Transverse colon (tissue), 4 donors: ENCODE data around the gene LHFPL6. TPM values are rescaled to one million over a fixed set of nuclear protein-coding genes. Genes with fewer than 3 reads are reported as not detected.

ENCODE experiments used
- DNase-seq: peaks from one replicate; pipeline ENCODE4 v3.0.0-alpha.2; 2019
- H3K27ac ChIP-seq, 4 donors: fragments of 200-600 bp; sonication (generic); 2 replicates each; pipeline ENCODE4 v1.5.1; 2016 to 2018; ENCODE audit warnings: inconsistent platforms in 4 of 4
- H3K27me3 ChIP-seq: fragments of 200-600 bp; sonication (generic); 2 replicates; pipeline ENCODE4 v1.5.1; 2017; ENCODE audit warnings: inconsistent platforms
- H3K36me3 ChIP-seq, 4 donors: fragments of 200-600 bp; sonication (generic); 2 replicates each; pipeline ENCODE4 v1.5.1; 2017 to 2019; ENCODE audit warnings: inconsistent platforms in 4 of 4
- H3K4me1 ChIP-seq, 4 donors: fragments of 200-600 bp; sonication (generic); 2 replicates each; pipeline ENCODE4 v1.5.1; 2017 to 2020; ENCODE audit warnings: inconsistent platforms in 4 of 4
- H3K4me3 ChIP-seq, 4 donors: fragments of 200-600 bp; sonication (generic); 1 replicate in 1 of 4; 2 replicates in 3 of 4; pipeline versions ENCODE4 v1.5.1 to v1.6.1; 2017 to 2019; ENCODE audit warnings: inconsistent platforms in 4 of 4
- H3K9me3 ChIP-seq, 2 donors: fragments of 200-600 bp; sonication (generic); 2 replicates each; pipeline ENCODE4 v1.5.1; 2017 to 2019; ENCODE audit warnings: inconsistent platforms in 2 of 2
- CTCF ChIP-seq, 5 experiments: fragments of 200-600 bp in 3 of 5; fragments of 450-650 bp in 2 of 5; sonication (generic) in 3 of 5; IDR thresholded peaks; 1 replicate in 2 of 5; 2 replicates in 3 of 5; pipeline ENCODE4 v1.5.1; 2016 to 2017; ENCODE audit warnings: antibody characterized with exemption in 5 of 5, inconsistent platforms in 3 of 5, mild to moderate bottlenecking in 2 of 5, moderate library complexity in 1 of 5
- EP300 ChIP-seq: sonication (generic); formaldehyde crosslinking; IDR thresholded peaks from one replicate; pipeline ENCODE4 v1.6.1; 2017; ENCODE audit warnings: antibody characterized with exemption, low read depth
- POLR2A ChIP-seq: fragments of 450-650 bp; IDR thresholded peaks from one replicate; pipeline ENCODE4 v1.6.1; 2016; ENCODE audit warnings: antibody characterized with exemption, mild to moderate bottlenecking, moderate library complexity
- POLR2AphosphoS5 ChIP-seq, 3 donors: sonication (generic); formaldehyde crosslinking; IDR thresholded peaks; one replicate each; pipeline ENCODE4 v1.6.1; 2016; ENCODE audit warnings: antibody characterized with exemption in 3 of 3
- WGBS, 2 donors: methylation state at CpG; one replicate each; pipeline ENCODE4 v1.1.5; 2018; ENCODE audit warnings: low coverage in 1 of 2; 5-methylcytosine and 5-hydroxymethylcytosine counted together
- in situ Hi-C, 4 donors: fragments of 200-750 bp; cut with MboI; loops; one replicate each; pipeline versions ENCODE4 v1.15.0 to v1.15.1; 2017; ENCODE audit warnings: low sequenced_read_pairs in 3 of 4, low pct_ligation_motif_present in 1 of 4, low pct_unique_long_range_greater_than_20kb in 1 of 4
- intact Hi-C: fragments of 100-400 bp; cut with DNase I; formaldehyde crosslinking; loops from one replicate; pipeline ENCODE4 v1.15.1; 2023; ENCODE audit warnings: low total_unique reads
- total RNA-seq, 4 donors: library from RNA; depleted of rRNA; stranded (reverse); fragments of >200 nt; gene quantifications; one replicate each; pipeline ENCODE4 v1.1.0, GENCODE V29; 2016

LHFPL6 gene
- total RNA-seq, 4 donors from 2014 or later: 4.2 to 18.6 (median 9.3) TPM

DNA sequence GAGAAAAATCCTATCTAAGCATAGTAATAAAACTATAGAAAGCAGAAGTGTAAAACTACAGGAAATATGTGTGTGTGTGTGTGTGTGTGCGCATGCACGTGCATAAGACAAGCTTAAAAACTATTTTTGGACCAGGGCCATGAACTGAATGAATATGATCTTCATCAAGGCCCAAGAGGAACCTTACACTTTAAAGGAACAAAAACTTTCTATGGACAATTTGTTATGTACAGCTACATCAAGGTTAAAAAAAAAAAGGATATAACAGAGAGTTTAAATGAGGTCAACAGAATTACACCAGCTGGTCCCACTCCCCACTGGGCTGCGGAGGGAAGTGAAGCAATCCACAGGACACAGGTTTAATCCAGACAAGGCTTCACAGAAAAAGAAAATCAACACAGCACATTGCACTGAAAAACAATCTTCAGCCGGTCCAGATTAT is 151.1 kb downstream of the LHFPL6 start:
- no peaks in the 10 kb centered on the region for H3K27me3 ChIP-seq
- peak; percentile 11 for DNase-seq
- intact Hi-C loops: no loop called here
- peaks cover 0 to 20% (median 9%) of the 10 kb centered on the region in 4 donors for H3K4me1 ChIP-seq
- 36 to 41% methylated on average over 3 to 4 of the region's 4 CpGs for WGBS, 2 donors
- H3K27ac ChIP-seq: peak overlapping the region; percentile 39 to 73 (median 58)
- TF ChIP-seq CTCF (IDR thresholded peaks at IDR 0.05) (no peak), POLR2AphosphoS5 (IDR thresholded peaks at IDR 0.05) (peak in 1 of 3 donors; percentile 4)
- no peaks in the 10 kb centered on the region for H3K9me3 ChIP-seq
- no peak overlapping the region for H3K4me3 ChIP-seq
- in situ Hi-C loops: no loop called here
- no peaks in the 10 kb centered on the region for H3K36me3 ChIP-seq

GRCh38 chr13:39451301-39451700 is 151.7 kb downstream of the LHFPL6 start:
- no peak for DNase-seq
- in situ Hi-C loops: no loop called here
- H3K4me1 ChIP-seq: peaks cover 0 to 20% (median 9%) of the 10 kb centered on the region in 4 donors

DNA sequence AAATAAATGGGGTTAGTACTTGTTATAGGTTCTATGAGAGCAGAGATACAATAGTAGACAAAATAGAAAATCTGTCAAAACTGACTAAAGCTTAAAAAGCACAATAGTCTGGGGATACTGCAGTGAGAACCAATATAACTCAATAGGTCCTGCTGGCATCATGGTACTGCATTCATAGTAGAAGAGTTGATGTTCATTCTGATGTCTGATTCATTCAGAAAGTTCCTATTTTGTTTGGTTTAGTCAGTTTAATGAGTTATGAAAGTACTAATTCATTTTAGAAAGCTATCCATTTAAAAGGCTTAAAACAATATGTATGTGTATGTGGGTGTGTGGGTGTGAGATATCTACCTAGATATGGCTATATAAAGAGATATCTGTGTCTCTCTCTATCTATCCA is 152.8 kb downstream of the LHFPL6 start:
- in situ Hi-C loops (no loop called here), intact Hi-C loops (no loop called here)
- H3K9me3 ChIP-seq: no peaks in the 10 kb centered on the region
- H3K4me1 ChIP-seq: peaks cover 0 to 20% (median 9%) of the 10 kb centered on the region in 4 donors
- H3K4me3 ChIP-seq: no peak overlapping the region
- H3K27me3 ChIP-seq: no peaks in the 10 kb centered on the region
- TF ChIP-seq POLR2AphosphoS5 (IDR thresholded peaks at IDR 0.05) (no peak), EP300 (no peak), CTCF (IDR thresholded peaks at IDR 0.05) (no peak), POLR2A (no peak)
- H3K27ac ChIP-seq: no peak overlapping the region
- H3K36me3 ChIP-seq: no peaks in the 10 kb centered on the region
- no peak for DNase-seq

More at GRCh38 chr13:39451301-39451700, 151.7 kb downstream of the LHFPL6 start:
- Histone ChIP-seq H3K27ac (peak overlapping the region in 2 of 4 donors; percentile 59 to 73), H3K9me3 (no peaks in the 10 kb centered on the region), H3K36me3 (no peaks in the 10 kb centered on the region), H3K27me3 (no peaks in the 10 kb centered on the region), H3K4me3 (no peak overlapping the region)
- TF ChIP-seq EP300 (no peak), POLR2AphosphoS5 (IDR thresholded peaks at IDR 0.05) (no peak), POLR2A (no peak), CTCF (IDR thresholded peaks at IDR 0.05) (no peak)
- intact Hi-C loops: no loop called here
- 0 to 16% methylated on average over 1 of the region's 1 CpG for WGBS, 2 donors

DNA sequence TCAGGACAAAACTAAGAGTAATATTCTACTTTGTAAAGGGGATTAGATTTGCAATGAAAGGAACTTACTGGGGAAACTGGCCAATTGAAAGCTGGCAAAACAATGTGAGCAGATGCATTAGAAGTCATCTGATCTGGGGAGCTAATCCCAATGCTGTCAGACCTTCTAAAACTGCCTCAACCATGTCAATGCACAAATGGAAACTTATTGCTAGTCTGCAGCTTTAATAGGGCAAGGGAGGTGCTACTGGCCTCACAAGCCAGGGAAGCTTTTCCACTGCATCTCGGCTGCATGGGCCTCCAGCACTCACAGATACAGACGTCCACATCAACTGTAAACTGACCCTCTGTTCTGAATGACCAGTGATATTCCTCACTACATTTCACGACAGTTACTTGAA is 154.2 kb downstream of the LHFPL6 start:
- no peaks in the 10 kb centered on the region for H3K9me3 ChIP-seq
- H3K27ac ChIP-seq: no peak overlapping the region
- DNase-seq: no peak
- TF ChIP-seq POLR2AphosphoS5 (IDR thresholded peaks at IDR 0.05) (no peak), POLR2A (no peak), CTCF (IDR thresholded peaks at IDR 0.05) (no peak), EP300 (no peak)
- H3K4me3 ChIP-seq: no peak overlapping the region
- intact Hi-C loops (no loop called here), in situ Hi-C loops (no loop called here)
- WGBS, 2 donors: 66% methylated on average over 2 to 3 of the region's 3 CpGs
- H3K4me1 ChIP-seq: peaks cover 0 to 20% (median 9%) of the 10 kb centered on the region in 4 donors
- H3K36me3 ChIP-seq: no peaks in the 10 kb centered on the region
- no peaks in the 10 kb centered on the region for H3K27me3 ChIP-seq
